Subcutaneous adipose tissue (tissue), 4 donors: ENCODE data around the gene TCEANC2. TPM values are rescaled to one million over a fixed set of nuclear protein-coding genes. Genes with fewer than 3 reads are reported as not detected.

ENCODE experiments used
- CTCF ChIP-seq: fragments of 450-650 bp; IDR thresholded peaks from one replicate; pipeline ENCODE4 v1.5.1; 2016; ENCODE audit warnings: low read depth, mild to moderate bottlenecking, control low read depth, antibody characterized with exemption, moderate library complexity
- total RNA-seq, 4 donors: library from RNA; depleted of rRNA; stranded (reverse); fragments of >200 nt; gene quantifications; one replicate each; pipeline ENCODE4 v1.1.0, GENCODE V29; 2016

The TCEANC2 gene
- total RNA-seq, 4 donors from 2014 or later: 3.3 to 5.6 (median 4.4) TPM

- TF ChIP-seq CTCF: no peak
These were observed 986 bp downstream of the TCEANC2 start for GRCh38 chr1:54054438-54054749.

- no peak for TF ChIP-seq CTCF
These were observed 10.9 kb downstream of the TCEANC2 start for GRCh38 chr1:54064299-54064698.

- TF ChIP-seq CTCF: no peak
These were observed 16.4 kb downstream of the TCEANC2 start for GRCh38 chr1:54069791-54070170.

GRCh38 chr1:54070171-54070837 is 16.9 kb downstream of the TCEANC2 start:
- no peak for TF ChIP-seq CTCF

GRCh38 chr1:54077359-54077758 is 24.0 kb downstream of the TCEANC2 start:
- no peak for TF ChIP-seq CTCF

GRCh38 chr1:54080598-54081049 is 27.2 kb downstream of the TCEANC2 start:
- TF ChIP-seq CTCF: no peak

- TF ChIP-seq CTCF: no peak
These were observed 28.2 kb downstream of the TCEANC2 start for GRCh38 chr1:54081306-54082270.
